Activated CD4-positive, alpha-beta T cell treated with anti-CD3 and anti-CD28 coated beads, Interleukin-2, amount 50 U/mL, for 1 hour (primary cell): ENCODE results near the gene ABCC5.
"Not testable (repeated sequence)": the region's sequence is repeated elsewhere in the genome, so short reads cannot be mapped to it uniquely, and the experiment has no call there.

Source experiments
- DNase-seq: peaks from one replicate; pipeline ENCODE4 v3.0.0-alpha.2; 2020

ABCC5 gene

DNA sequence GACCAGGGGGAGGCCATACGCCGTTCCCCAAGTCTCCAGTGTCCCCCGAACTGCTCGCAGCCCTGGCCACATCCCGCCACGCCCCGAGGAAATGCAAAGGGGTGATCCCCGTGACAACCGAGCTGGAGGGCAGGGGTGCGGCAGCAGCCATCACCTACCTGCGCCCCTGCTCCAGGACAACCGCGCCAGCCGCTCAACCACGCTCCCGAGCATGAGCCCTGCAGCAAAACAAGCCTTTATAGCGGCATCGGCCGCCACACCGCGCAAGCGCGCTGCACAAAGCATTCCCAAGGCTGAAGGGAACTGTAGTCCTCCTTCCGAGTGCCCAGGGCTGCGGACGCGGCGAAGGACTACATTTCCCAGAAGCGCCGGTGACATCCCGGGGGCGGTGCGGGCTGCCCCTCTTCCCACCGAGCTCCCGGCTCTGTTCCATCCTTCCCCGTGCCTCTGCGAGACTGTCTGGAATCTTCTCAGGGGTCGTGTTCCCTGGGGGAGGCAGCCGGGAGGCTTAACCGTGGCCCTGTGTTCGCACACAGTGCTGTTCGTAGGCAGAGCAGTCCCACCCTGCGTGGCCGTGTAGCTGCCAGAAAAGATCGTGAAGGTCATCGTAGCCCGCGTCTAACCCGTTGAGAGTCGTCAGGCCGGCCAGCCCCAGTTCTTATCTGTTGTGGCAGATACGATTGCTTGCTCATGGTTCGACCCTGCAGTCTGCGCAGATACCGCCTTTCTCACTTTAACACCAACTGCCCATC lies at the start of gene ABCC5:
Gene ABCC5, minus strand, starts transcription at position 213 of the 752 bp plus-strand sequence. CDS start 3,492 bp downstream, outside the sequence.
- peak; percentile 79 for DNase-seq

DNA sequence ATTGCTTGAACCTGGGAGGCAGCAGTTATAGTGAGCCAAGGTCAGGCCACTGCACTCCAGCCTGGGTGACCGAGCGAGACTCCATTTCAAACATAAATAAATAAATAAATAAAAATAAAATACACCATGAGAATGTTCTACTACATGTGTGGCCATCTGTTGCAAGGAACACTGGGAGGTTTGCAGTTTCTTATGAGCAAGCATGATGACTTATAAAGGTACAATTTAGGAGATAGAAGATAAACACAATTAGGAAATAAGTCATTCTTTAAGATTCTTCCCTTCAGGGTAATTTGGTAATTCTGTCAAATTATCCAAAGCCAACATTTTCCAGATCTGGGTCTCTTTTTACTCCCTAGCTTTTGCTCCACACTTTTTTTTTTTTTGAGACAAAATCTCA lies 48.5 kb upstream of the ABCC5 start:
- DNase-seq, result no peak

DNA sequence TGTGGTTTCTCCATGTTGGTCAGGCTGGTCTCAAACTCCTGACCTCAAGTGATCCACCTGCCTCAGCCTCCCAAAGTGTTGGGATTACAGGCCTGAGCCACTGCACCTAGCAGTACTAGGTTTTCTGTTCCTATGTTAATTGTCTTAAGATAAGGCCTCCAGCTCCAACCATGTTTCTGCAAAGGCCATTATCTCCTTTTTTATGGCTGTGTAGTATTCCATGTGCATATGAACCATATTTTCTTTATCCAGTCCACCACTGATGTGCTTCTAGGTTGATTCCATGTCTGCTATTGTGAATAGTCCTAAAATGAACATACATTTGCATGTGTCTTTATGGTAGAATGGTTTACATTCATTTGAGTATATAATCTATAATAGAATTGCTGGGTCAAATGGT lies 45.0 kb upstream of the ABCC5 start:
- no peak for DNase-seq

DNA sequence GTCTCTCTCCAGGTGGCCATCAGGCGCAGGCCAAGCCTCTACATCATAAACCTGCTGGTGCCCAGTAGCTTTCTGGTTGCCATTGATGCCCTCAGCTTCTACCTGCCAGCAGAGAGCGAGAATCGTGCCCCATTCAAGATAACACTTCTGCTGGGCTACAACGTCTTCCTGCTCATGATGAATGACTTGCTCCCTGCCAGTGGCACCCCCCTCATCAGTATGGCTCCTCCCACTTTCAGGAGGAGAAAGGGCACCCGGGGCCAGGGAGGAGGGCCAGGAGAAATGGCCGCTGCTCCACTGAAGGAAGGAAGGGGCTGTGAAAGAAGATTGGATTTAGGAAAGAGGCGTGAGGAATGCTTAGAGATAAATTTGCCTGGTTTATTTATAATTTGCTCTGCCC lies 41.7 kb upstream of the ABCC5 start:
- no peak for DNase-seq

DNA sequence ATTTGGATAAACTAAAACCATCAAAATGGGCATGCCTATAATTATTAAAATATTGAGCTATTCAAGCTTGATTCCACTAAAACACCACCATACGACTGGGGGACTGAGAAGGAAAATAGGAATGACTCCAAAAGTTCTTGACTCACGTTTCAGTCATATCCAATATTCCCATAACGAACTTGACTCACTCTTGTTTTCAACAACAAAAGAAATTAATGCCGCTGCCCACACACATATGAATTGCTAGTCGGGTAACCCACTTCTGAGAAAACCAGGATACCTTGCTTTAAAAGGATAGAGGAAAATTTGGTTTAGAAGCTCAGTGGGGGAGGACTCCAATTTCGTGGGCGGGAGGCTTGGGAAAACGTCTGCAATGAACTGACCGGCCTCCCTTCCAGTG lies 40.3 kb upstream of the ABCC5 start:
- no peak for DNase-seq

DNA sequence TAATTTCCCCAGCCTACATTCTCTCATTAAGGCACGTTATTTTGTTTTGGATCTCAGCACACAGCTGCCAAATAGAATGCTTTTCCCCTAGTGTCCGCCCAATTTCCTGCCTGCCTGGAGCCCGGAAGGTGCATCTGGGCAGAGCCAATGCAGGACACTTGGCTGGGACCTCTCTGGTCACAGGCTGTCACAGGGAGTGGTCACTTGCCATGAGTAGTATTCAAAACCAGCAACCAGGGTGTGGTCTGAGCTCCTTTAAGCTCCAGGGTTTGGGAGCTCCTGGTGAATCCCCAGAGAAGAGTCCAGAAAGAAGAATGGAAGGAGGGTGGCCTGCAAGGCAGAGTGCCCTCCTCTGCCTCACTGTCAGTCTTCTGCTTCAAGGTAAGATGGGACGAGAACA lies 35.1 kb upstream of the ABCC5 start, which contains the start of gene HTR3C:
Gene HTR3C, plus strand, starts transcription at position 281 of the 400 bp plus-strand sequence. Its CDS starts 34 bp downstream, at position 315.
- no peak for DNase-seq

DNA sequence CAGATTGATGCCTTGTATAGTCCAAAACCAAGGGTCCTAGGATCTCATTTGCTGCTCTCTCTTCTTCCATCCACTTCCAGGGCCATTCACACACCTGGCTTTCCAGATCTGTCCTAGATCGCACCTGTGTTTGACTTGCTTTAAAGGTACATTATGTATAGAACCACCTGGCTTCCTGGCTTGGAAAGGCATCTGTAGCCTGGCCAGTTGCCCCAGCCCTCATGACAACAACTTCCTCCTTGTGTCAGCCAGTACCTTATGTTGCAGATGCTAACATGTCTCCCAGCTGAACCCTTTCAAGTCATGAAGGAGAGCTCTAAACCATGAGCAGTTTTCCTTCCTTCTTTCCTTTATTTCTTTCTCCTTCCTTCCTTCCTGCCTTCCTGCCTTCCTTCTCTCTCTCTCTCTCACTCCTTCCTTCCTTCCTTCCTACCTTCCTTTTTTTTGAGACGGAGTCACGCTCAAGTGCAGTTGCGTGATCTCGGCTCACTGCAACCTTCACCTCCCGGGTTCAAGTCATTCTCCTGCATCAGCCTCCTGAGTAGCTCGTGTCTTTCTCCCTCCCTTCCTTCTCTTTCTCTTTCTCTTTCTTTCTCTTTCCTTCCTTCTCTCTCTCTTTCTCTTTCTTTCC lies 32.6 kb upstream of the ABCC5 start:
- no peak for DNase-seq

DNA sequence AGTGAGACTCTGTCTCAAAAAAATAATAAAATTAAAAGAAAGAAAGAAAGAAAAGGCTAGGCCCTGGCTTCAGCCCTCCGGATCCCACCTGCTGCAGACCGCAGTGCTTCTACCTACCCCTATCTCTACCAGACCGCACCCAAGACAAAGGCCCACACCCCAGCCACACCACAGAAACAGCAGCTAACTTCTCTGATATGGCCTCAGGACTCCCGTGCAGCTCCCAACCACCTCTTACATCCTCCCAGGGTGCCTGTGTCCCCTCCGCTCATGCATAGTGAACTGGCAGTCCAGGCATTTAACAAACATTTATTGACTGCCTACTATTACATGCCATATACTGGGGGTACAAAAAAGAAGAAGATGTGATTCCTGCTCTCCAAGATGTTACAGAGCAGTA lies 28.3 kb upstream of the ABCC5 start:
- no peak for DNase-seq

DNA sequence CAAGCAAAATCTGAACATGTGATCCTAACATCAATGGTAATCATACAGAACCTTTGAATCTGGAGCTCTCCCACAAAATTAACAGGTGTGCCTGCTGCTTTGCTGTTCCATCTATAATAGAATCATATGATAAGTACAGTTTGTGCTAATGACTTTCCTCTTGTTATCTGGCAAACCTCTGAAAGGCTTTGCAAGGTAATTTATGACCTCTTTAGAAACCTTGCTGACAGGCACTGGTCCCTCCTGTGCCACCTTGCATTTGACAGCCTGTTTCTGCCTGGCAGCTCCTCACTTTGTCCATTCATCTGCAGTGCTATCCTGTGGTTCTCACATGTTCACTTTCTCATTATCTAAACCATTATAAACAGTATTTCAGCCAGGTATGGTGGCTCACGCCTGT lies 24.9 kb upstream of the ABCC5 start:
- no peak for DNase-seq

DNA sequence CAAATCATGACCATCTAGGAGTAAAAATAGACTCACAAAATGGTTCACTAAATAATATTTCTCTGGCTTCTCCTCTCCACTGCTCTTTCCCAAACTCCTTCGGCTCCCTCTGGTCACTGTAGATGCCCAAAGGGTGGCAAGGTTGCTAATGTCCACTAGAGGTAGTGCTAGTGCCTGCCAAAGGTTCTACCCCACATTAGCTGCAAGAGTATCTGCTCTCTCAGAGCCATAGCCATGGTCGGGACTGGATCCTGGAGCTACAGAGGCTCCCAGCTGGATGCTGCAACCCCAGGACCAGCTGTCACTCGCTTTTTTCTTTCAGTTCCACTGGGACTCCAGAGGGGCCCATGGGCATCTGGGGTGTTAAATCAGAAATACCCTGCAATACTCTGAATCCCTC lies 22.3 kb upstream of the ABCC5 start:
- no peak for DNase-seq

DNA sequence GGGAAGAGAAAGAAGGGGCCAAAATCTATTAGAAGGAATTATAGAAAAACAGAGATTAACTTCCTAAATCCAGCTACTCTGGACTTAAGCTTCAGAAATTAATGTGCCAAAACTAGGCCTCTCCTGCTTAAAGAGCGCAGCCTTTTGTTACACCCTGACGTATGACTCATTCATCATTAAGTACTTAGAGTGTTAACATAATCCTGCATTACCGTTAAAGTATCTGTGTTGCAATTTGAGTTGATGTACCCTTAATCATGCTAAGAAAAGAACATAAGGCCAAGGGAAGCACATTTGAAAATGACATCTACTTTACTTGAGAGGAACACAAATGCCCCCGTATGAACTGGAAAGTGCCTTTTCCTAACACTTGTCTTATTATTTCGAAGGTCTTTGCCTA lies 21.7 kb upstream of the ABCC5 start:
- no peak for DNase-seq

DNA sequence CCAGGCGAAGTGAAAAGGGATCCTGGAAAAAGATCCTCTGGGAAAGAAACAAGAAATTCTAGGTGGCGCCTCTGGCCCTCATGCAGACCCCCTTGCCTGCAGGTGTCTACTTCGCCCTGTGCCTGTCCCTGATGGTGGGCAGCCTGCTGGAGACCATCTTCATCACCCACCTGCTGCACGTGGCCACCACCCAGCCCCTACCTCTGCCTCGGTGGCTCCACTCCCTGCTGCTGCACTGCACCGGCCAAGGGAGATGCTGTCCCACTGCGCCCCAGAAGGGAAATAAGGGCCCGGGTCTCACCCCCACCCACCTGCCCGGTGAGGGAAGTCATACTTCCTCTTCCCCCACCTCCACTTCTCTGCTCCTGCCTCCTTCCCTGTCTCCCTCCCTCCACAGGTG lies 20.6 kb upstream of the ABCC5 start:
- DNase-seq, result not testable (repeated sequence)

DNA sequence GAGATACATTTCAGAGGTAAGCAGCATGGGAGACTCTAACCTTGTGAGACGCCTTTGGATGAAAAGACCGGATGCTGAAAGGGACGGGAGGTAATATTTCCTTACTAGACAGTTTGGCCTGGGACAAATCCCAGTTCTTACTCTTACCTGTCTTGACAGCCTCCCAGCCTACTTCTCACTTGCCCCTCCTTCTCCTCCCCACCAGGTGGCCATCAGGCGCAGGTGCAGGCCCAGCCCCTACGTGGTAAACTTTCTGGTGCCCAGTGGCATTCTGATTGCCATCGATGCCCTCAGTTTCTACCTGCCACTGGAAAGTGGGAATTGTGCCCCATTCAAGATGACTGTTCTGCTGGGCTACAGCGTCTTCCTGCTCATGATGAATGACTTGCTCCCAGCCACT lies 20.1 kb upstream of the ABCC5 start:
- DNase-seq, result no peak

DNA sequence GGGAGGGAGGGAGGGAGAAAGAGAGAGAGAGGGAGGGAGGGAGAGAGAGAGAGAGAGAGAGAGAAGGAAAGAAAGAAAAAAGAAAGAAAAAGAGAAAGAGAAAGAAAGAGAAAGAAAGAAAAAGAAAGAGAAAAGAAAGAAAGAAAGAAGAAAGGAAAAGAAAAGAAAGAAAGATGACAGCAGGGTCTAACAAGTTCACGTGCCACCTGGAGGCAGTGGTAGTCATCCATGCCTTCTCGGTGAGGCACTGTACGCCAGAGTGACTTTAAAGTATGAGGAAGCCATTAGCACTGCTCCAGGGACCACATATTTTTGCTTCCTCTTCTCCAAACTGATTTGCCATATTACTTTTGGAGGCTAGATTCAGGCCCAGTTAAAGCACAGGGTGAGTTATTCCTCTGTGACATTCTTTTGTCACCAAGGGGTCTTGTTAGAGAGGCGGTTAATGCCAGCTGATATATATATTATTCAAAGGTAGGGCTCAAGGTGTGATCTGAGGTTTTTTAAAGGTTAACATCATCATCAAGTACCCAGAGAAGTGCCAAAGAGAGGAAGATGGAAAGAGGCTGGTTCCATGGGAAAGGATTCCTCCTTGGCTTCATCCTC lies 13.6 kb upstream of the ABCC5 start, which contains the start of gene HTR3D:
Gene HTR3D, plus strand, starts transcription at position 556 of the 606 bp plus-strand sequence. Its CDS starts 0 bp downstream, at position 556.
- DNase-seq, result no peak

DNA sequence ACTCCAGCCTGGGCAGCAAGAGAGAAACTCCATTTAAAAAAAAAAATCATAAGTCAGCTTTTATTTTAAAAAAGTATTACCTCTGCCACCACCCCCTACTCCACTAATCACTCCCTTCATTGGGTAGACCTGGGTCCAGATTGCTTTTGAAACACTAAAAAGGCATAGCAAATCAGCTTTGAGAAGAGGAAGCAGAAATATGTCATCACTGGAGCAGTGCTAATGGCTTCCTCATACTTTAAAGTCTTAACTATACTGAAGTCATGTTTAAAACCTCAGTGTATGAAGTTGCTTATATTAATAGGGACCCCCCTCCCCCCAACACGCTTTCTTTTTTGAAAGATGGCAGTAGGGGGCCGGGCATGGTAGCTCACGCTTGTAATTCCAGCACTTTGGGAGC lies 12.9 kb upstream of the ABCC5 start:
- no peak for DNase-seq

DNA sequence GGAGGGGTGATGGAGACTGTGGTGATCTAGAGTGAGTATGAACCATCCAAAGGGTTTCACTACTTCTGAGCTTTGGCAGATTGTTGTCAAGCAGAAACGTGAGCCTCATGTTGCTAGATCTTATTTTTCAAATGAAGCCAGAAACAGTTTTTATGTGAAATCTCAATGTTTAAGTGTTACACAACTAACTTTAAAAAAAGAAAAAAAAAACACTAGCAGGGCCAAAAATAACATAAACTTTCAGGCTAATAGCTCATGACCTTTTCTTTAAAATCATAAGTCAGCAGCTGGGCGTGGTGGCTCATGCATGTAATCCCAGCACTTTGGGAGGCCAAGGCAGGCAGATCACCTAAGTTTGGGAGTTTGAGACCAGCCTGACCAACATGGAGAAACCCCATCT lies 11.8 kb upstream of the ABCC5 start:
- DNase-seq, result no peak

DNA sequence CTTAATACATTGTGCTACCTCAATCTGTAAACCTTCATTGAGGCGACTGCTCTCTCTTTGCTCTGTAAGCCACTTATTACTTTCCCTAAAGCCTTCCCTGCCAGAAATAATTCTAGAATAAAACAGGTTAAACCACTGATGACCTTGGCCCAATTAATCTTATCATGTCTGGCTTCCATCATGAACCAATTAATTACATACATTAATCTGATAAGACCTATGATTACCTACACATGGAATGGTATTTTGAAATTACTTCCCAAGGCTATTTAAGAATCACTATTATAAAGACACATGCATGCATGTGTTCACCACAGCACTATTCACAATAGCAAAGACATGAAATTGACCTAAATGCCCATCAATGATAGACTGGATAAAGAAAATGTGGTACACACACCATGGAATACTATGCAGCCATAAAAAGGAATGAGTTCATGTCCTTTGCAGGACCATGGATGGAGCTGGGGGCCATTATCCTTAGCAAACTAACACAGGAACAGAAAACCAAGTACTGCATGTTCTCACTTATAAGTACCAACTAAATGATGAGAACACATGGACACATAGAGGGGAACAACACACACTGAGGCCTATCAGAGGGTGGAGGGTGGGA lies 10.7 kb upstream of the ABCC5 start:
- DNase-seq, result not testable (repeated sequence)

DNA sequence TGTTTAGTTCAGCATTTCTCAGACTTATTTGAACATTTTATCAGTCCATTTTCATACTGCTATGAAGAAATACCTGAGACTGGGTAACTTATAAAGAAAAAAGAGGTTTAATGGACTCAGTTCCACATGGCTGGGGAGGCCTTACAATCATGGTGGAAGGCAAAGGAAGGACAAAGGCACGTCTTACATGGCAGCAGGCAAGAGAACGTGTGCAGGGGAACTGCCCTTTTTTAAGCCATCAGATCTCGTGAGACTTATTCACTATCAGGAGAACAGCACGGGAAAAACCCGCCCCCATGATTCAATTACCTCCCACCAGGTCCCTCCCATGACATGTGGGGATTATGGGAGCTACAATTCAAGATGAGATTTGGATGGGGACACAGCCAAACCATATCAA lies 7.6 kb upstream of the ABCC5 start:
- not testable (repeated sequence) for DNase-seq

DNA sequence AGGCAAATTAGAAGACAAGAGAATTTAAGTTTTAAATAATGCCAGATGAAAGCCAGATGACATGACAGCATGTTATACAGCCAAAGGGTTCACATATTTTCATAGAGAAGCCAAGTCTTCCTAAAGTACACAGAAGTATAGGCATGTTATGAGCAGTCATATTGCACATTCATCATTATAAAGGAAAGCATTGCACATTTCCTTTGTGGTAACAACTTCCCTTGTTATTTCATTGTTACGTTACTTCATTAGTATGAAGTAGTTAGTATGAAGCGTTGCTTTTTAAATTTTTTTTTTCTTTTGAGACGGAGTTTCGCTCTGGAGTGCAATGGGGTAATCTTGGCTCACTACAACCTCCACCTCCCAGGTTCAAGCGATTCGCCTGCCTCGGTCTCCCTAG lies 4.6 kb upstream of the ABCC5 start:
- DNase-seq, result no peak

DNA sequence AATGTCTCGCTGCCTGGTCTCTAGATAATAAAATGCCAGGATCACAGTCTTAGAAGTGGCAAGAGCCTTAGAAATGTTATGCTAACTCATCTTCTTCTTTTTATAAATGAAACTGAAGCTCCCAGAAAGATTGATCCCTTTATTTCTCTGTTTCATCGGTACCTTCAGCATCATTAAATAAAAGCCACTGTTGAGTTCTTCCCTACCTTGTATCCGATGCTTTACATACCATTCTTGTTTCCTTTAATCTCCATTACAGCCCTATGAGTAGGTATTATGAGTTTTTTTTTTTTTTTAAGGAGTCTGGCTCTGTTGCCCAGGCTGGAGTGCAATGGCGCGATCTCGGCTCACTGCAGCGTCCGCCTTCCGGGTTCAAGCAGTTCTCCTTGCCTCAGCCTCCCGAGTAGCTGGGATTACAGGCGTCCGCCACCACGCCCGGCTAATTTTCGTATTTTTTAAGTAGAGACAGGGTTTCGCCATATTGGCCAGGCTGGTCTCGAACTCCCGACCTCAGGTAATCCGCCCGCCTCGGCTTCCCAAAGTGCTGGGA lies 815 bp upstream of the ABCC5 start:
- no peak for DNase-seq

DNA sequence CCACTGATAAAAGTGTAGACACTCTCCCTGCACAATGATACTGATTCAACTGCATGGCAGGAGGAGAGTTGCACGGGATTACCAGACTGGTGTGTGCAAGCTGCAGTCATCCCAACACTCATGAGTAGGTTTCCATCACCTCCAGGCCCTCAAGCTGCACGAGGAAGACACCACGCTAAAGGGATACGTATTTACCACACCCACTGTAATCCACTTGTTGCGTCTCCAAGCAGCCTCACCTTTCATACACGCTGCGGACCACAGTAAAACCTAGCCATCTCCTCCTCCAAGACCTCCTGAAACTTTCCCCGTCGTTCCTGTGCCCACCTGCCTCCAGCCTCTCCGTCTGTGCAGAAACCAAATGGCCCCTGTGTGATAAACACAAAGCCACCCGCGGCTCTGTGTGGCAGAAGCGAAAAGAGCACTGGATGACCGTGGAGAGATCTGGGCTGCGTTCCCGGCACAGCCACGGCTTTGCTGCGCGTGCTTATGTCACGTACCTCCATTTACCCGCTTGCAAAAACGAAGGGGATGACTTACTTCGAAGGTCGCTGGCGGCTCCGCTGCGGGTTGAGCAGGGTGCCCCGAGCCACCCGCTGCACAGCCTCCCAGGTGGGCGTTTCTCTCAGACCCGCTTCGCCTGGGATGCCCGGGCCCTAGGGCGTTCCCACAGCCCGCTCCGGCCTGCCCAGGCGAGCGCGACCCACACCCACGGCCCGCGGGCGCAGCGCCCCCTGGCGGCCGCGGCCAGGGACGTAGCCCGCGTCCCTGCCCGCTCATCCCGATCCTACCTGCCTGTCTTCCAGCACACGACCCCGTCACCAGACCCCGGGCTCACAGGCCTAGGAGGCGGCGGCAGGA lies 643 bp downstream of the ABCC5 start:
- peak; percentile 22 for DNase-seq

DNA sequence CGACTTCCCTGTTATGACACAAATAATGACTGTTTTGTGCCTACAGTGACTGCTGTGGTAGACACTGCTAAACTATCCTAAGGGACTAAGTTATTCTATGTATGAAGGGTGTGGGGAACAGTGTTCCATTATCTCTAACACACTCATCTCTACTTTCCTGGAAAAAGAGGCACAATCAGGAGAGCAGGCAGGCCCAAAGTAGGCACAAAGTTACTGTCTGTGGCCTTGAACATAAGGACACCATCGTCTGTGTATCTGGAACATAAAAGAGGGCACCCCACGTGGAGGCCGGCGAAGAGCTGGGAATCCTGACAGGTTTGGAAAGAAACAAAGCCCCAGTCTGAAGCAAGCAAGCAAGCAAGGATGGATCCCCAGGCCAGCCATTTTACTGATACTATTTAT lies 1.5 kb downstream of the ABCC5 start:
- DNase-seq, result no peak
